Endometrial microvascular endothelial cells (primary cell): ENCODE results near the gene FAM171A1. TPM values are rescaled to one million over a fixed set of nuclear protein-coding genes. Genes with fewer than 3 reads are reported as not detected.

Source experiments
- in situ Hi-C: cut with HindIII; loops from 2 replicates; pipeline ENCODE4 v1.10.0; 2017; ENCODE audit warnings: low sequenced_read_pairs, low pct_unique_long_range_greater_than_20kb; ENCODE audit errors: inconsistent ontology term
- total RNA-seq: library from RNA; depleted of rRNA; stranded (reverse); fragments of >200 nt; gene quantifications from one replicate; pipeline ENCODE4 v1.2.3, GENCODE V29; 2015; ENCODE audit errors: inconsistent ontology term

The FAM171A1 gene
- total RNA-seq, 1 donor from 2014 or later, result 92.5 TPM

- in situ Hi-C loops, result no loop called here
Measured at GRCh38 chr10:15265056-15265455, 106.0 kb downstream of the FAM171A1 start.

GRCh38 chr10:15263657-15264323 is 107.3 kb downstream of the FAM171A1 start:
- in situ Hi-C loops, result no loop called here

- in situ Hi-C loops, result no loop called here
Measured at GRCh38 chr10:15262036-15262713, 108.9 kb downstream of the FAM171A1 start.

- in situ Hi-C loops, result no loop called here
Measured at GRCh38 chr10:15259136-15259535, 112.0 kb downstream of the FAM171A1 start.

GRCh38 chr10:15258255-15258654 is 112.8 kb downstream of the FAM171A1 start:
- in situ Hi-C loops, result no loop called here

- in situ Hi-C loops, result no loop called here
Measured at GRCh38 chr10:15255961-15256360, 115.1 kb downstream of the FAM171A1 start.

GRCh38 chr10:15254808-15255648 is 116.1 kb downstream of the FAM171A1 start:
- in situ Hi-C loops, result no loop called here

GRCh38 chr10:15253951-15254807 is 116.9 kb downstream of the FAM171A1 start:
- in situ Hi-C loops, result no loop called here

- in situ Hi-C loops, result no loop called here
Measured at GRCh38 chr10:15252396-15252795, 118.7 kb downstream of the FAM171A1 start.

- in situ Hi-C loops, result no loop called here
Measured at GRCh38 chr10:15251791-15252380, 119.2 kb downstream of the FAM171A1 start.

GRCh38 chr10:15245530-15245929 is 125.6 kb downstream of the FAM171A1 start:
- in situ Hi-C loops, result no loop called here

- in situ Hi-C loops, result no loop called here
Measured at GRCh38 chr10:15244635-15245197, 126.4 kb downstream of the FAM171A1 start.

- in situ Hi-C loops, result no loop called here
Measured at GRCh38 chr10:15242261-15242840, 128.7 kb downstream of the FAM171A1 start.

GRCh38 chr10:15241306-15241705 is 129.8 kb downstream of the FAM171A1 start:
- in situ Hi-C loops, result no loop called here

- in situ Hi-C loops, result no loop called here
Measured at GRCh38 chr10:15238555-15239335, 132.3 kb downstream of the FAM171A1 start.

- in situ Hi-C loops, result no loop called here
Measured at GRCh38 chr10:15237351-15237750, 133.7 kb downstream of the FAM171A1 start.

- in situ Hi-C loops, result no loop called here
Measured at GRCh38 chr10:15236340-15236739, 134.7 kb downstream of the FAM171A1 start.
